Inflammatory macrophage treated with lipopolysaccharide for 4 hours (primary cell): Measurements from ENCODE around the gene C20orf204.
A peak's percentile ranks its signal among the peaks of the same experiment; 100 is the strongest.

Experiments used
- DNase-seq: peaks from one replicate; pipeline ENCODE4 v3.0.0-alpha.2; 2020

C20orf204 gene

DNA sequence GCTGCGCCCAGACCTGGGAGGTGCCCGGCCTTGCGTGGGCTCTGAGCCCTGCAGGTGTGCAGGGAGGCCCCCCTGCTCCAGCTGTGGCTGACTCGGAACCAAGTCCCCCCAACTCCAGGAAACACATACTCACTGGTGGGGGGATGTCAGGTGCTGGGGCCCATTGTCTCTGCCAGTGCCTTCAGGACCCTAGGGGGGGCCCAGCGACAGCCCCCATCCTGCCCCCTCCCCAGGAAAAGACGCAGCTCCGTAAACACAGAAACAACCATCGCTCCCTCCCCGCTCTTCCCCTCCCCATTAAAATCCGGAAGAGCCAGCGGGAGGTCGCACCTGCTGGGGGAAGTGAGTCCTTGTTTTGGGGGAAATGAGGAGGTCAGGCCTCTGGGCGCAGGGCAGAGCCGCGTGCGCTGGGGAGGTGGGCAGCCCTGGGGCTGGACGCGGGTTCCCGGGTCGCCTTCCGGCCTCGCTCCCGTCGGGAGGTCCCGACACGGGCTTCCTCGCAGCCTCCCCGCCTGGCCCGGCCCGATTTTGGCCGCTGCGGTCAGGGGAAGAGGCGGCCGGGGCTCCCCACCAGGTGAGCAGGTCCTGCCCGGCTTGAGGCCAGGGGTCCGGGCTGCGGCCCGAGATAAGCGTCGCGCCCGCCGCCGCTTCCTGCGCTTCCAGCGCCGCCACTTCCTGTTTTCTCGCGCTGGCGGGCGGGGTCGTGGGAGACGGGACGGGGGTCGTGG, 6.2 kb downstream of the C20orf204 start:
- DNase-seq = peak; percentile 13

DNA sequence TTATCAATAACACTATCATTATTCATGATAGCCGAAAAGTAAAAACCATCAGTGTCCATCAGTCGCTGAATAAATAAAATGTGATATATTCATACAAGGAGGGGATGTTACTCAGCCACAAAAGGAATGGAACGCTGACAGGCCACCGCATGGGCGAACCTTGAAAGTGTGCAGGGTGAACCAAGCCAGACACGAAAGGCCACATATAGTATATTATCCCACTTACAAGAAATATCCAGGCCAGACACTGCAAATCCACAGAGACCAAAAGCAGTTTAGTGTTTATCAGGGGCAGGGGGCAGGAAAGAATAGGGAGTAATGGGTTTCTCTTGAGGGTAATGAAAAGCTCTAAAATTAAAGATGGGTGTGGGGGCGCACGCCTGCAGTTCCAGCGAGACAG, 7.8 kb downstream of the C20orf204 start:
- no peak for DNase-seq

GRCh38 chr20:64044484-64045247, 8.7 kb downstream of the C20orf204 start:
- DNase-seq = no peak

DNA sequence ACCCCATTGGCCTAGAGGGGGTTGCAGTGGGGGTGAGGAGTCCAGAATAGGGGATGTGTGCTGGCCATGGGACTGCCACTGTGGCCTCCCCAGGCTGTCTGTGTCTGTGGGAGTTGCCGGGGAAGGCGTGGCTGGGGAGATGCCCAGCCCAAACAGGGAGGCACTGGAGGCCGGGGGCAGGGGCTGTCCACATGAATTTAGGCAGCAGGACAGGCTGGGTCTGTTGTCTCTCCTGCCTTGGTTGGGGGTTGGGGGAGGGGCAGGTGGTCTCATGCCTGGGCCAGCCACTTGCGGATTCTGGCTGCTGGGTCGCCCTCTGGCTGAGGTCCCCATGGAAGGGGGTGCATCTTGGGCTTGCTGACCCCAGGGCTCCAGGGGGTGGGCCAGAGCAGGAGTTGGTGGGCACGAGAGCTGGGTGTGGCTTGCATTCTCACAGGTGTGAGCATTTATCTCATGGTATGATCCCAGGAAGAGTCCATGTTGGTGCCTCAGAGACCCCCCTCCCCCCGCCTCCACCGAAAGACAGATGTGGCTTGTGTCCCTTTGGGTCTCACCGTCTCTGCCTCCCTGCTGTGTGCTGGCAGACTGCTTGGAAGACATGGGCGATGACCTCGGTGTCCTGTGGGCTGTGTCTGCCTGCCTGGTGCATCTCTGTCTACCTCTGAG, 9.5 kb downstream of the C20orf204 start:
- no peak for DNase-seq

DNA sequence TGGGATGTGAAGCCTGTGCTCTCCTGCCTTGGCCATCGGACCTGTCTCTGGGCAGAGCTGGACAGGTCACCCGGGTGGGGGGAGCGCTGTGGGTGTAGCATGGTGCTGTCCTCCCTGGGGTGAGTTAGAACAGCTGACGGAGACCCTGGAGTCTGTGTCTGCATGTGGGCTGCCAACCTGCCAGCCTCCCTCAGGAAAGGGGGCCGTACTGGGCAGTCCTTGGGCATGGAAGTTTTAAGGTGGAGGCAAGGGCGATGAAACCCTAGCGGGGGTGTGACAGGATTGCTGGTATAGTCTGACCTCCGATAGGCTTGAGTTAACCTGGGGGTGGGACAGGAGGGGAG, 11.0 kb downstream of the C20orf204 start:
- no peak for DNase-seq

DNA sequence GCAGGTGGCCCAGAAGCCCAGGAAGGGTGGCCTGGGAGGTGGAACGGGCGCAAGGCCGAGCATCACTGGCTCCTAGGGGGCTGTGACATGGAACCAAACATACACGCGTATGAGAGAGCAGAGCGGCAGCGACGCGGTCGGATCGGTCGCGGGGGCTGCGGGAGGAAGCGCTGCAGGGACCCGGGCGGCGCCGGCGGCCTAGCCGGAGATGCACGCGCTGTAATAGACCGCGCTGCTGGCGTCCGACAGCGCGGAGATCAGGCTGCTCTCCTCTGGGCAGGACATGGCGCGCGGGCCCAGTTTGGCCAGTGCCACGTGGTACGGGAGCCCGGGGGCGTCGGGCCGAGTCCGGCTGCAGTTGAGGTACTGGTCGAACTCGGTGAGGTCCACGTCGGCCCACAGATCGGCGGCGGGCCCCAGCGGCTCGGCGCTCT, 12.0 kb downstream of the C20orf204 start:
- no peak for DNase-seq

DNA sequence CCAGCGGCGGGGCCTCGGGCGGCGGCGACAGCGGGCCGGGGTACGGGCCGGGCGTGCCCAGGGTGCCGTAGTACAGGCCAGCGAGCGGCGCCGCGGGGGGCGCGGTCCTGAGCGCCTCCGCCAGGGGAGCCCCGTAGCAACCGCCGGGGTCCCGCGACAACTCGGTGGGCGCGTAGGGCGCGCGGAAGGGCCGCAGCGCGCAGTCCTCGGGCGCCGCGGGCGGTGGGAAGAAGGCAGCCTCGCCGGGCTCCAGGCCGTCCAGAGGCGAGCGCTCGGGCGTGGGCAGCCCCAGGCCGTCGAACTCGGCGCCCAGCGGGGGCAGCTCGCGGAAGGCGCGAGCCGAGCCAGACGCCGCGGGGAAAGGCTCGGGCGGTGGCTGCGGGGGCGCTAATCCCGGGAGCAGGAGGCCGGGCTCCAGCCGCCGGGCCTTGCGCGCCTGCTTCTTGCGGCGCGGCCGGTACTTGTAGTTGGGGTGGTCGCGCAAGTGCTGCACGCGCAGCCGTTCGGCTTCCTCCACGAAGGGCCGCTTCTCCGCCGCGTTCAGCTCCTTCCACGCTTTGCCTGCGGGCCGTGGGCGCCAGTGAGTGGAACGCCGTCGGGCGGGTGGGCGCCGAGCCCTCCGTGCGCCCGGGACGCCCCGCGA, 12.5 kb downstream of the C20orf204 start:
- DNase-seq = no peak

DNA sequence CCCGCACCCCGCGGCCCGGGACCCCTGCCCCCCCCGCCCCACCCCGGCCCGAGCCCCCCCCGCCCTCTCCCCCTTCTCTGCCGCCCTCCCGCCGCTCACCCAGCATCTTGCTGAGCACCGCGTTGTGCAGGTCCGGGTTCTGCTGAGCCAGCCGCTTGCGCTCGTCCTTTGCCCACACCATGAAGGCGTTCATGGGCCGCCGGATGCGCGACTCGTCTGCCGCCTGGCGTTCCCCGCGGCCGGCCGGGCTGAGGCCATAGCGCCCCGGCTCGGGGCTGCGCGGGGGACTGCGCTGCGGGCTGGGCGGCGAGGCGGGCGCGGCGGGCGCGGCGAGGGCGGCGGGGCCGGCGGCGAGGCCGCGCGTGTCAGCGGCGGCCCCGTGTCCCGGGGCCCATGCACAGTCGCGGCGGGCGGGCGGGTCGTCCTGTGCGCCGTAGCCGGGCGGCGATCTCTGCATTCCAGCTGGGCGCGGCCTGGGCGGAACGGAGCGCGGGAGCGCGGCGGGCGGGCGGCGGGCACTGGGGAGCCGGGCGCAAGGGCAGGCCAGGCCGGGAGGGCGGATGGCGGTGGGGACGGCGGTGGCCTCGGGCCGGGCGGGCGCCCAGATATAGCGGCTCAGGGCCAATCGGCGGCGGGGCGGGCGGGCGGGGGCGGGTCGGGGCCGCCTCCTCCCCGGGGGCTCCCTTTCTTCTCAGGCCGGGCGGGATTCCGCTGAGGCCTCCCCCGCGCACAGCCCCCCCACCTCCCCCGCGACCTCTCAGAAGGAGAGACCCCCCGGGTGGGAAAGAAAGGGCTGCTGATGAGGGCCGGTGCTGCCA, 13.3 kb downstream of the C20orf204 start, which contains the start of gene SOX18:
SOX18 (minus strand) TSS at position 580 of the 818 bp plus-strand sequence; CDS start at position 457, 123 bp downstream.
- DNase-seq = peak; percentile 15

DNA sequence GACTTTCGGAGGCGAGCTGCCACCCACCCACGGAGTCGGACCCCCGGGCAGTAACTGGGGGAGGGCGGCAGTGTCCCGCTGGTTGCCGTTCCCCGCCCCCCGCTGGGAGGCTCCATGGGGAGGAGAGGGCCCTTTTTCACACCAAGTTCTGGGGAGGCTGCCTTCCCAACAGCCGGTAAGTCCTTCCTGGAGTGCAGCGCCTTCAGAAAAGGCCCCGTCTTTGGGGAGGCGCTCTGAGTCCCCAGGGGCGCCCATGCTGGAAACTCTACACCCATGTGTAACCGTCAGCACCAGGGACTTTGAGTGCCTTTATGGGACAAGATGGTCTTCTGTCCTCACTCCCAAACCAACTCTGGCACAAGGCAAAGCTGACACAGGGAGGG, 13.9 kb downstream of the C20orf204 start:
- DNase-seq = no peak

GRCh38 chr20:64050261-64051032, 14.5 kb downstream of the C20orf204 start:
- DNase-seq = no peak

GRCh38 chr20:64051033-64051452, 15.1 kb downstream of the C20orf204 start:
- DNase-seq = no peak

- no peak for DNase-seq
Measured at GRCh38 chr20:64051561-64052325, 15.8 kb downstream of the C20orf204 start.

DNA sequence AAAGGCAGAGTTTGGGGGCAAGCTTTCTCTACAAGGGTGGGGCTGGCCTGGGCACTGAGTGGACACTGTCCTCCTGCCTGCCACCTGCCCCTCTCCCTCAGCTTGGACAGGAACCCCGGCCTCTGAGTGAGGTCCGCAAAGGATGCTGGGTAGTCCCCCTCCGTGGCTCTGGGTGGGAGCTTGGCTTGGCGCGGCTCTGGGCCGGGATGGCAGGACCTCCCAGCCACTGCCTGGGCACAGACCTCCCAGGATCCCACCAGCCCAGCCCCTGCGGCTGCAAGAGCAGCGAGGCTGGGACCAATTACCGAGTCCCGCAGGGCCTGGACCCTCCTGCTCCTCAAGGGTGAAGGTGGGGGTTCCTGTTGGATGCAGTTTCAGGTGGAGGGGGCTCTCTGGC, 16.3 kb downstream of the C20orf204 start:
- no peak for DNase-seq

DNA sequence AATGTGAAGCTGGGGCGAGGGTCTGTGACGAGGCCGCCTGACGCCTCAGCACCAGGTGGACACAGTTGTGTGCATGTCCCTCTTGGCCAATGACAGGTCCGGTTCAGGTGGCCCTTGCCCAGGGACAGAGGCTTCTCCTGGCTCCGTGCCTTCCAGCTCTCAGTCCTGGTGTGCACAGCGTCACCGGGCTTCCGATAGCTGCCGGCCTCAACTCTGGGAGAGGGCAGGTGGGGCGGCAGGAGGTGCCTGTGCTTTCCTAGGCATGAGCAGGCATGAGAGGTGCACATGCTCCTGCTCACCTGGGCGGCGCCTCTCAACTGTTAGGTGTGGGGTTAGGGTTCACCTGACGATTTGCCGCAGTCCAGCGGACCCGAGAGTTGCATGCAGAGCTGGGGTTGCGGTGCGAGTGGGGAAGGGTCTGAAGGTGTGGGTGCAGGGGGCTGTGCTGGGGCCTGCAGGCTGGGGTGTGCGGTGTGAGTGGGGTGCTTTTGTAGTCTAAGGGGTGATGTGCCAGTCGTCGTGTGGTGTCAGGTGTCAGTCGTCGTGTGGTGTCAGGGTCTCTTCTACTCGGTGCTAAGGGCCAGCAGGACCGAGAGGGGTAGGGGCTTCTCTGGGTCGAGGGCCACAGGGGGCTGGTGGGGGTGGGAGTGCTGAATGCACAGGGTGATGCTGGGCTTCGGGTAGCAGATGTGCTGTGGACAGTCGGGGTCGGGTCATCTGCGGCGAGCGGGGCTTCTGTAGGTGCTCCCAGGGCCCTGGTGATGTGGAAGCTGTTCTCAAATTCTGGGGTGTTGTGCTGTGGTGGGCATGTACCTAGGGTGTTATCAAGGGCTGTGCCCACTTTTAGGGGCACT, 17.2 kb downstream of the C20orf204 start:
- DNase-seq = no peak

- DNase-seq = peak; percentile 19
Measured at GRCh38 chr20:64053841-64054661, 18.1 kb downstream of the C20orf204 start.

DNA sequence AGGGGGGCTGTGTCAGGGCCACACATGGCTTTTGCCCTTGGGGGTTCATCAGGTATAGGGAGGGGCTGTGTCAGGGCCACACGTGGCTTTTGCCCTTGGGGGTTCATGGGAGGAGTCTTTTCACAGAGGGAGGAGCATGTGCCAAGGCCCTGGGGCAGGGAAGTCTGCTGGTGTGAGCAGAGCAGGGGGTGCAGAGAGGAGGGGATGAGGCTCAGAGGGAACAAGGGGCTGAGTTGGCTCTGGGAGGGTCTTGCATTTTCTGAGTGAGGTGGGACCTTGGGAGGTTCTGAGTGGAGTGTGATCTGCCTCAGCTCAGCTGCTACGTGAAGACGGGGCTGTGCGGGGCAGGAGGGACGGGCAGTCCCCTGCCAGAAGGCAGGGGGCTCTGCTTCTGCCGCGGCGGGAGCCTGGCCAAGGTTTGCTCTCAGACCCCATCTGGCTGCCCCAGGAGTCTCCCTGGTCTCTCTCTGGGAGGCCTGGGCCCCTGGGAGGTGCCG, 19.5 kb downstream of the C20orf204 start:
- DNase-seq = no peak

DNA sequence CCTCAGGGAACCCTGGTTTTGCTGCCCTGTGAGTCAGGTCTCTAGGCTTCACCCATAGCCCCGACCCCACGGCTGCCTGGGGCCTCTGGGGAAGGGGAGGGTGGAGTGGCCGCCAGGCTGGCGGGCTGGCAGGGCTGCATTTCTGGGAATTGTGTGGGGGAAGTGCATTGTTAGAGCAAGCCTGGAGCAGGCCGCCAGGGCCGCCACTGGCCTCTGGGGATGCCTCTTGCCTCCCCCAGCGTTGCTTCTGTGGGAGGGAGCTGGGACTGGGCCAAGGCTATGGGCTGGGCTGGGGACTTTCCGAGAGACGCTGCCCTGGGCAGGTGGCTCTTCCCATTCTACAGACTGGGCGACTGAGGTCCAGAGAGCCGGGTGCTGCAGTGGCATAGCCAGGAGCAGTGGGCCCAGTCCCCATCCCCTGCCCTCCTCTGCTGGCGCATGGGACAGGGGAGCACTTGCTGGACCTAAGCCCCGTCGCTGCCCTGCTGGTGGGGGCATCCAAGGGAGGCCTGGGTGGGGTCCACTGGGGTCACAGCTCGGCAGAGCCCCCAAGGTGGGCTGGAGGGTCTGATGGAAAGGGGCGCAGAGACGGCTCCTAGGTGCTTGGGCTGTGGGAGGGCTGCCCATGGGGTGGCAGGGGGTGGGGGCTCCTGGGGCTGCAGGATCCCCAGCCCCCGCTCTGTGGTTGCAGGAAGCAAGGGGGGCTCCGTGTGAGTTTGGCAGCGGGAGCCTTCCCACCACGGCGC, 20.1 kb downstream of the C20orf204 start:
- DNase-seq = no peak

DNA sequence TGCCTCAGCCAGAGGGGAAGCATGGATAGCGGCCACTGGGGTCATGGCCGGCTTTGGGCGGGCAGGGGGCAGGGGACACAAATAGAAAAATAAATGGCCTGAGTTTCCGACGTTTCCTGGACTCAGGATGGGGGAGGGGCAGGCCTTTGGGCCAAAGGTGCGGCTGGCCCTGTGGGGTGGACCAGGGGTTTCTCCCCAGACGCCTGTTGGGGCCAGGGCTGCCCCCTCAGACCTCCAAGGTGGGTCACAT, 20.6 kb downstream of the C20orf204 start:
- DNase-seq = no peak
